ENCODE measurements around the gene GPR141. TPM values are rescaled to one million over a fixed set of nuclear protein-coding genes. Genes with fewer than 3 reads are reported as not detected.
"Not testable (repeated sequence)": the region's sequence is repeated elsewhere in the genome, so short reads cannot be mapped to it uniquely, and the experiment has no call there.

Gene GPR141
- total RNA-seq, 1 experiment from 2014 or later: not detected

DNA sequence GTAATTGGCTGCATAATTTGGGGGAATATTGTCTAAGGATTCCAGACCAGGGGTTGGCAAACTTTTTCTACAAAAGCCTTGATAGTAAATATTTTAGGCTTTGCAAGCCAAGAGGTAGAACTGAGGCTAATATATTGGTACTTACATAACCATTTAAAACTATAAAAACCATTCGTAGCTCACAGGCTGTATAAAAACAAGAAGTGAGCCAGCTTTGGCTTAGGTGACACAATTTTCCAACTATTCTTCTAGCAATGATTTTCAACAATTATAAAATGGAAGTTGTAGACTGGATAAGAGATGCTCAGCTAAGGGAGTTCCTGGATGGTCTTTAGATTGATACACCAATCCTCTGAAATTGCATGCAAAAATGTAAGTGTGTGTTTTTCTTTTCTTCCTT is 1.4 kb downstream of the GPR141 start:
- no peak for DNase-seq (ENCODE audit: extremely low read depth, low read depth)

GRCh38 chr7:37686556-37687345 is 3.2 kb downstream of the GPR141 start:
- no peak for DNase-seq (ENCODE audit: extremely low read depth, low read depth)

DNA sequence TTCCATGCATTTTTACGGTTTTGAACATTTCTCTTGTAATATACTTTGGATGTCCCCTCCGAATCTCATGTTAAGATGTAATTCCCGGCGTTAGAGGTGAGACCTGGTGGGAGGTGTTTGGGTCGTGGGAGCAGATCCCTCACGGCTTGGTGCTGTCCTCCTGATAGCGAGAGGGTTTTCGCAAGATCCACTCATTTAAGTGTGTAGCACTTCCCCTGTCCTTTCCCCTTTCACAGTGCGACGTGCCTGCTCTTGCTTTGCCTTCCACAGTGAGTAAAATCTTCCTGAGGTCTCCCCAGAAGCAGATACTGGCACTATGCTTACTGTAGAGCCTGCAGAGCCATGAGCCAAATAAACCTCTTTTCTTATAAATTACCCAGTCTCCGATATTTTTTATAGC is 6.6 kb downstream of the GPR141 start:
- DNase-seq (ENCODE audit: extremely low read depth, low read depth): no peak

- no peak for DNase-seq (ENCODE audit: extremely low read depth, low read depth)
Measured at GRCh38 chr7:37694208-37695094, 10.9 kb downstream of the GPR141 start.

DNA sequence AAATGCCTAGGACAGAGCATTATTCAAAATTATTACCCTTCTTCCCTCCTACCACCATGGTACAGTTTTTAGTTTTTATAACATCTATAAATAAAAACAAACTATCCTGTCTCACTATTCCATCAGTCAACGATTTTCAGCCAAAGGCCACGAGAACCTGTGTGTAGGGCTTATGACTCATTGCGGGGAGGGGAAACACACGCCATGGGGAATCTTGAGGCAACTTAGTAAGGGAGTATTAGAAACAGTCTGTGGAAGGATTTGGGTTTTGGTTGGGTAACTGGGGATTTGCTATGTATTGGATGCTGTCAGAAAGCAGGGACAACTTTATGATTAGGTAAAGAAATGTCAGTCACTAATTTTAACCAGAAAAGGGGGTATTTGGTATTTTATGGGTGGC is 14.7 kb downstream of the GPR141 start:
- DNase-seq (ENCODE audit: extremely low read depth, low read depth): no peak

- no peak for DNase-seq (ENCODE audit: extremely low read depth, low read depth)
Measured at GRCh38 chr7:37698782-37699181, 15.2 kb downstream of the GPR141 start.

DNA sequence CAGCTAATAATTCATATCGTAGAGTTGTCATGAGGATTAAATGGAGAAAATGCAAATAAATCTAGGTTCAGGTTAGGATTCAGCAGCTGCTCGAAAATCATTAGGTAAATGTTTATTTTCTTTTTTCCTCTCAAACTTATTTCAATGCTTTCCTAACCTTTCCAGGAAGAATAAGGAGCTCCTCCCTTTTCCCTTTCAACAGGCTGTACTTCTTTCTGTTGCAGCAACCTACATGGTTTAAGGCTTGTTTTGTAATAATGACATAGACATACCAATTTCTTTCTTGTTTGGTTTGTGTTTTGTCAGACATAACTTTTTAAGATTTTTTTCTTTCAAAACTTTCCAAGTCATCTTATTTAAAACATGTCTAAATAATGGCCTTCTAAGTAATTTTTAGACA is 18.2 kb downstream of the GPR141 start:
- no peak for DNase-seq (ENCODE audit: extremely low read depth, low read depth)

DNA sequence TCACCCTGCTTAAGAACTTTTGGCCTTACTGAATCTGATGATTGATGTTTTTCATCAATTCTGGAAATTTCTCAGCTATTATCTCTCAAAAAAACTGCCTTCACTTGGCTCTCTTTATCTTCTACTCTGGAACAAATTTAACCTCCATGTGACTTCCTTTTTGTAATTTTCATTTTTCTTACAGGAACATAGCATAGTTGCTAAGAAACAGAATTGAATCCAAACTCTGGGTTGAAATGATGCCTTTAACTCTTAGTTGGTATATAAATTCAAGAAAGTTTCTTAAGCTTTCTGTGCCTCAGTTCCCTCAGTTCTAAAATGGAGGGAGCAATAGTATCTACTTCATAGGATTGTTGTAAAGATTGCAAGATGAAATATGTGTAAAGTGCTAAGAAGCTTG is 19.8 kb downstream of the GPR141 start:
- no peak for DNase-seq (ENCODE audit: extremely low read depth, low read depth)

DNA sequence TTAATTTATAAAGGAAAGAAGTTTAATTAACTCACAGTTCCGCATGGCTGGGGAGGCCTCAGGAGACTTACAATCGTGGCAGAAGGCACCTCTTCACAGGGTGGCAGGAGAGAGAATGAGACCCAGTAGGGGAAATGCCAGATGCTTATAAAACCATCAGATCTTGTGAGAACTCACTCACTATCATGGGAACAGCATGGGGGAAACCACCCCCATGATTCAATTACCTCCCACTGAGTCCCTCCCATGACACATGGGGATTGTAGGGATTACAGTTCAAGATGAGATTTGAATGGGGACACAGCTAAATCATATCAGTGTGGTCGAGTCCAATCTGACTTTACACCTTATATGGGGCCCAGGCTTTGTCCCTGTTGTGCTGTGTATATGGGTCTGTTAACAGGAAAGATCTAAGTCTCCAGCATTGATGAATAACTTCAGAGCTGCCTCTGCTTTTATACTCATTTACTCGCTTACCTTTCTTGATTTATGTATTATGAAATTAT is 20.8 kb downstream of the GPR141 start:
- not testable (repeated sequence) for DNase-seq (ENCODE audit: extremely low read depth, low read depth)

- DNase-seq (ENCODE audit: extremely low read depth, low read depth): no peak
Measured at GRCh38 chr7:37705976-37706375, 22.4 kb downstream of the GPR141 start.

DNA sequence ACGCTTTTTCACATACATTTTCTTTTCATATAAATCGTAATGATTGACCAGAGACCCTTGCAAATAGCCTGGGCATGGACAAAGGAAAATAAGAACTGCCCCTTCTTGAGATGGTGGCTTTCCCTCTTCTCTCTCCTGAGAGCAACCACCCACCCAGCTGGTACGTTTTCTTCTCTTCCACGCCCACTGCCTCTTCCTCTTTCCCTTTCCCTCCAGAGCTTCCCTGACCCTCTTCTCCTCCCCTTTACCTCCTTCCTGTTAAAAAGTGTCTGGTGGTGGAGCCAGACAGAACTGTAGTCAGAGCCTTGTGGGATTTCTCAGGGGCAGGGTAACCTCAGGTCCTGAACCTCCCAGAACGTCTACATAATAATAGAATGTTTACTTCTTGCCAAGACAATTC is 23.2 kb downstream of the GPR141 start:
- DNase-seq (ENCODE audit: extremely low read depth, low read depth): no peak

DNA sequence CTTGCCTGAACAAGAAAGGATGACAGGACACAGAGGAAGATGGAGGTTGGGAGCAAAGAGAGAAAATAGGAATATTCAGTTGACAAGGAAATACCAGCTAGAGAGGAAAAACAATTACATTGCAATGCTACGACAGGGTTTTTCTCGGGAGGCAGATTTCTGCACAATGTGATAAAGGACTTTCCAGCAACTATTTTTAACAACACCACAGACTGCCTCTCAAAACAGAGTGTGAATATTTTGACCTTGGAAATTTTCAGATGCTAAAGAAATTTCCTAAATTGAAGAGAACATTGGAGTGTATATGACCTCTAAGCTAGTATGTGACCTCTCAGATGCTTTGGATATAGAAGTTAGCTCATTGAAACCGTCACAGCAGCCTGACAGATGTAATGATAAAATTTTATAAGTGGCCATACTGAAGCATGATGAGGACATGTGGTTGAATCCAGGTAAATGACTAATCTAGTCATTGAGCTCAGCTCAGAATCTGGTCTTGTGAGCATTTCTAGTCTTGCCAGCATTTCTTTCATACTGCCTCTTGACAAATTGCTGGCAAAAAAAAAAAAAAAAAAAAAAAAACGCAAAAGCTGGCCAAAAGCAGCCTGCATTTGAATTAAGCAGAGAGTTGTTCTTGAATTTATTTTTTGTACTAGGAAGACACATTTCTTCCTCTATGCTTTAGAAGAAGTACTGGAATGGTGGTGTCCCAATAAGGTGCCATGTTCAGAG is 24.4 kb downstream of the GPR141 start:
- no peak for DNase-seq (ENCODE audit: extremely low read depth, low read depth)

DNA sequence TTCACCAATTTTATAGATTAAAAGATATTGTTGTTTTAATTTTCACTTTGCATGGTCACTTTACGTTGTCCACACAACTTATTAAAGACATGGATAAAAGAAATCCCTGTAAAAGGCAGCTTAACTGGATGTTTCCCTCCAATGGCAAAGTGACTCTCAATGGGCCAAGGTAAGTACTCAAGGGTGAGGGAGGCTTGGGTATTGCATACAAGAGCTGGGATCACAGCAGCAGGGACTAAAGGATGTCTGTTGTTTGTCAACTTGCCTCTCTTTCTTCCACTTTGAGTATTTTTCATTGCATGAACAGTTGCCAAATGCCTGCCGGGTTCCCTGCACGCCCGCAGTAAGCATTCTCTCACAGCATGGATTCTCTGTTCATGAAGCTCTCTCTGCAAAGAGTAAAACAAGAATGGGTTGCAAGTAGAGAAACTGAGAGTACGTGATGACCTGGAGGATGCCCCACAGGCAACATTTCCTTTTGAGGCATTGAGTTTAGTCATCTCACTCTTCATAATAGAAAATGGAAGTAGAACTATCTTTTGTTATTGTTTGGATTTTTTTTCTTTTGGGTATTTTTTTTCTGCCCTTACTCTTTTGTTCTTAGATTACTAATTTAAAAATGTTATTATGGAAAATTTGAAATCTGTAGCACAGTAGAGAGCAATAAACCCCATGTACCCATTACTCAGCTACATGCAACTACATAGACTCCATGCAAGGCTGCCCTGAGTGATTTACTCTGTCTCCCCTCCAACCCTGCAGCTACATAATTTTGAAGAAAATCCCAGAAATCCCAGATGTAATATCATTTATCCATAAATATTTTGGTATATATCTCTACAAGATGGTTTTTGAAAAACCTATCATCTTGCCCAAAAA is 26.3 kb downstream of the GPR141 start:
- no peak for DNase-seq (ENCODE audit: extremely low read depth, low read depth)

DNA sequence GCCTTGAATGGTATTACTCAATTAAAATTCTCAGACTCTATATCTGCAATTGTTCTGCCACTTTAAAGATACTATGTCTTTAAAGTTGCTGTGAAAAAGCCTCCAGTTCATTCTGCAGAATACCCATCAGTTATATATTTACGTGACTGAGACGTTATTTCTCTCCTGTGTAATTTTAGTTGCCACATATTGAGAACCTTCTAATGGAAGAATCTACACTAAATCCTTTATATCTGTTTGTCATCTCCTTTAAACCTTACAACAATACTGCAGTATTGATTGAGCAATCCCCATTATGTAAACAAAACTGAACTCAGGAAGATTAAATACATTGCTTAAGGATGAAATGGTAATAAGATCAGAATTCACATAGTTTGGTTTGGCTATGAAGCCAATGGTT is 30.0 kb downstream of the GPR141 start:
- no peak for DNase-seq (ENCODE audit: extremely low read depth, low read depth)

- DNase-seq (ENCODE audit: extremely low read depth, low read depth): no peak
Measured at GRCh38 chr7:37714606-37715005, 31.0 kb downstream of the GPR141 start.

- no peak for DNase-seq (ENCODE audit: extremely low read depth, low read depth)
Measured at GRCh38 chr7:37718585-37718984, 35.0 kb downstream of the GPR141 start.

DNA sequence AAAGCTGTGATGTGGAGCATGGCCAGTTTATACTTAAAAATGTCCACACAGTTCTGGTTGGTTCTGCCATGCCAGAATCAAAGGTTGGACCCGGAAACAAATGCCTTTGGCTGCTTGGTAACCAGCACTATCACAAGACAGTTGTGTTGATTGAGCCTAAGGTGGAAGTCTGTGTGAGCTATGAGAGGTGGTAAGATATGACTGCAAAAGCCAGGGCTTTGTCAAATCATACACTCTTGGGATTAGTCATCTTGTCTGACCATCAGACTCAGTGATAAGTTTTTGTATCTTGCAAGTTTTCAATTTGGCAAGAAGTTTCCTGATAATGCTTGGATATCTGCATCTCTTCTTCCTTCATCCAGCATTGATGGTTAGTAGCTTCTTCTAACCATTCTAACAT is 35.5 kb downstream of the GPR141 start:
- DNase-seq (ENCODE audit: extremely low read depth, low read depth): no peak

DNA sequence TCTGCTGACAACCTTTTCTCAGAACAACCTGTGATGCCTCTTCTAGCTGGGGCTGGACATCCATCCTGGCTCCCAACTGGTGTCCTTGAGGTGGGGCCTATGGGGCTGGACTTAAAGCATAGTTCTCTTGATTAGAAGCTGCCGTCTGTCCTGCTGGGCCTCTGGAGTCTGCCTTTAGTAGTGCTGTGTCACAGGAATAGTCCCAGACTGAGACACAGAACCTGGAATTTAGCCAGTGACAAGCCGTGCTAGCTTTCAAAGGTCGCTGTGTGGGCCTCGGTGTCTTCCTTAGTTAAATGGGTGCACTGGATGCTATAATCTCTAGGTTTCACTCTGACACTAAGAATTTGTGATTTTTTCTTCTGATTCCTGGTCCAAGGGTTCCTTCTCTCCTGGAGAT is 41.2 kb downstream of the GPR141 start:
- DNase-seq (ENCODE audit: extremely low read depth, low read depth): no peak

DNA sequence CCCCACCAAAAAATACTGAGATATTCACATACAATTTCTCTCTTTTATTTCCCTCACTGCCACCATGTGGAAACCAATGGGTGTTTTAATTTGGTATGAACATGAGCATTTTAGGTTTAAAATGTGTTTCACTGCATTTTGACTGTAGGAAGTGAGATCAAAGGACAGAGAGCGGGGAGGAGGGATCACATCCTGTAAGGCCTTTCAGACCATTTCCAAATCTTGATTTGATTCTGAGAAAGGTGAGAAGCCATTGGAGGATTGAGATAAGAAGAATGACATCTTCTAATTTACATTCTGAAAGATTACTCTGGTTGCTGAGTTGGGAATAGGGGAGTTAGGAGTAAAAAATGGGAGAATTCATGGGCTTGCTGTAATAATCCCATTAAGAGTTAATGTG is 42.5 kb downstream of the GPR141 start:
- no peak for DNase-seq (ENCODE audit: extremely low read depth, low read depth)

GRCh38 chr7:37728747-37729146 is 45.2 kb downstream of the GPR141 start:
- DNase-seq (ENCODE audit: extremely low read depth, low read depth): no peak

Measured in NCI-H460 (cell line).